Endothelial cell of umbilical vein (primary cell): ENCODE data around the gene OVCH2.

Experiments
- CTCF ChIP-seq, 2 donors: IDR thresholded peaks; 1 replicate in 1 of 2; 2 replicates in 1 of 2; pipeline ENCODE4 v1.5.1; 2011; ENCODE audit warnings: low read length in 2 of 2, mild to moderate bottlenecking in 2 of 2, moderate library complexity in 2 of 2, control low read depth in 1 of 2, inconsistent platforms in 1 of 2, low read depth in 1 of 2; ENCODE audit not compliant: insufficient read depth in 1 of 2; ENCODE audit errors: extremely low read depth in 1 of 2
- EZH2 ChIP-seq: IDR thresholded peaks from 2 replicates; pipeline ENCODE4 v1.6.1; 2012; ENCODE audit warnings: borderline replicate concordance, low read depth, mild to moderate bottlenecking, moderate library complexity, low read length, inconsistent platforms; ENCODE audit not compliant: severe bottlenecking
- FOS ChIP-seq: IDR thresholded peaks from 2 replicates; pipeline ENCODE4 v1.6.1; 2011; ENCODE audit warnings: mild to moderate bottlenecking, low read length, moderate library complexity, borderline replicate concordance; ENCODE audit not compliant: insufficient read depth
- GATA2 ChIP-seq: IDR thresholded peaks from 2 replicates; pipeline ENCODE4 v1.7.0; 2011; ENCODE audit warnings: low read depth, mild to moderate bottlenecking, moderate library complexity, mixed read lengths, low read length; ENCODE audit not compliant: insufficient read length, insufficient read depth
- JUN ChIP-seq: IDR thresholded peaks from 2 replicates; pipeline ENCODE4 v1.6.1; 2011; ENCODE audit warnings: borderline replicate concordance, low read depth; ENCODE audit not compliant: insufficient read length, insufficient read depth
- MAX ChIP-seq: IDR thresholded peaks from 2 replicates; pipeline ENCODE4 v1.6.1; 2011; ENCODE audit not compliant: insufficient read depth, insufficient read length
- MYC ChIP-seq: IDR thresholded peaks from one replicate; pipeline ENCODE4 v1.6.1; 2011; ENCODE audit warnings: mild to moderate bottlenecking, low read depth, low read length
- POLR2A ChIP-seq: IDR thresholded peaks from 2 replicates; pipeline ENCODE4 v1.6.1; 2012; ENCODE audit warnings: low read depth, mild to moderate bottlenecking, control low read depth, low read length
- POLR2AphosphoS5 ChIP-seq: IDR thresholded peaks from 2 replicates; pipeline ENCODE4 v1.6.1; 2012; ENCODE audit warnings: low read depth, mild to moderate bottlenecking, control low read depth, low read length, moderate library complexity; ENCODE audit not compliant: insufficient read depth

DNA sequence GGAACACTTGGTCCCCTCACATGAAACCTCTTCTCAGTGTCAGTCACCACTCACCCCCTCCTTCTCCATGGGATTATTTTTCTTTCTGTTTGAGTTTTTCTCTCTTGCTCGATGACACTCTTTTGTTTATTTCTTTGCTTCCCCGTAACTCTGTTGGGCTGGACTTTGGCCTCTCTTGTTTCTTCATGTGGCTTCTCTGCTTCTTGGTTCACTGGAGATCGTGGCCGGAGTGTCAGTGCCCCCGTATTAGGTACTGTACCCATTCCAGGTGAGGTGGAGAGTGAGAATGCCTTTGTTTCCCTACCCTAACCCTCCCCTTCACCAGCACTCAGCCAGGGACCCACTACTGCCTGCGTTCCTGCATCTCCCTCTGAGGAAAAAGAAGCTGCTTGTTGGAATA, 65.5 kb downstream of the OVCH2 start:
- TF ChIP-seq CTCF (IDR thresholded peaks at IDR 0.05; ENCODE audit: extremely low read depth in 1 of 2, insufficient read depth in 1 of 2, low read depth in 1 of 2, low read length in 2 of 2) (no peak), EZH2 (no peak), POLR2AphosphoS5 (no peak), POLR2A (no peak), FOS (no peak), GATA2 (no peak), JUN (no peak), MAX (no peak), MYC (no peak)
